ENCODE data around the gene SNTG2. TPM values are rescaled to one million over a fixed set of nuclear protein-coding genes. Genes with fewer than 3 reads are reported as not detected.

The SNTG2 gene
- total and polyA plus RNA-seq, 9 donors = 0.17 to 5.7 (median 1.3) TPM; not detected in 1

DNA sequence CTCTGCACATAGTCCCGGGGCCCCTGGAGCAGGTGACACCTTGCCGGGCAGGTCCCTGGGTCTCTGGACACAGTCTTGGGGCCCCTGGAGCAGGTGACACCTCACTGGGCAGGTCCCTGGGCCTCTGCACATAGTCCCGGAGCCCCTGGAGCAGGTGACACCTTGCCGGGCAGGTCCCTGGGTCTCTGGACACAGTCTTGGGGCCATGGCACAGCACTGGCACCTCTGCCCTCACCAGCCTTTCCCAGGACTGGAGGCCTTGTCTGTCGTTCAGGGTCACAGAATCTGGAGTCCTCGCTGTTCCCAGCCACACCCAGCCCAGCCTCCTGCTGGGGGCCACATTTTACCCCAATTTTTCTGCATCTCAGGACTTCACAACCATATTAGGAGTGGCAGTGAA is 464.9 kb downstream of the SNTG2 start:
- no peaks in the 10 kb centered on the region for H3K27me3 ChIP-seq
- no peaks in the 10 kb centered on the region for H3K9me3 ChIP-seq
- no peaks in the 10 kb centered on the region for H3K4me1 ChIP-seq (ENCODE audit: insufficient read depth)
- no peaks in the 10 kb centered on the region for H3K36me3 ChIP-seq
- H3K4me3 ChIP-seq = no peak overlapping the region
- intact Hi-C loops (cut with DNase I) = no loop called here
- 85 to 89% (median 87%) methylated on average over 5 to 6 of the region's 6 CpGs for WGBS, 3 donors
- DNase-seq = no peak
- H3K27ac ChIP-seq = no peak overlapping the region
- TF ChIP-seq, protein P1, sequence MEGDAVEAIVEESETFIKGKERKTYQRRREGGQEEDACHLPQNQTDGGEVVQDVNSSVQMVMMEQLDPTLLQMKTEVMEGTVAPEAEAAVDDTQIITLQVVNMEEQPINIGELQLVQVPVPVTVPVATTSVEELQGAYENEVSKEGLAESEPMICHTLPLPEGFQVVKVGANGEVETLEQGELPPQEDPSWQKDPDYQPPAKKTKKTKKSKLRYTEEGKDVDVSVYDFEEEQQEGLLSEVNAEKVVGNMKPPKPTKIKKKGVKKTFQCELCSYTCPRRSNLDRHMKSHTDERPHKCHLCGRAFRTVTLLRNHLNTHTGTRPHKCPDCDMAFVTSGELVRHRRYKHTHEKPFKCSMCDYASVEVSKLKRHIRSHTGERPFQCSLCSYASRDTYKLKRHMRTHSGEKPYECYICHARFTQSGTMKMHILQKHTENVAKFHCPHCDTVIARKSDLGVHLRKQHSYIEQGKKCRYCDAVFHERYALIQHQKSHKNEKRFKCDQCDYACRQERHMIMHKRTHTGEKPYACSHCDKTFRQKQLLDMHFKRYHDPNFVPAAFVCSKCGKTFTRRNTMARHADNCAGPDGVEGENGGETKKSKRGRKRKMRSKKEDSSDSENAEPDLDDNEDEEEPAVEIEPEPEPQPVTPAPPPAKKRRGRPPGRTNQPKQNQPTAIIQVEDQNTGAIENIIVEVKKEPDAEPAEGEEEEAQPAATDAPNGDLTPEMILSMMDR (IDR thresholded peaks at IDR 0.05) = no peak
- TF ChIP-seq EP300 (IDR thresholded peaks at IDR 0.05) (no peak), POLR2A (IDR thresholded peaks at IDR 0.05) (no peak)
